CD4-positive, alpha-beta T cell treated with Interleukin-6 at 100 ng/mL for 8 hours (primary cell): ENCODE data around the gene AHNAK2.
"Not testable (repeated sequence)": the region's sequence is repeated elsewhere in the genome, so short reads cannot be mapped to it uniquely, and the experiment has no call there.

Source experiments
- DNase-seq: peaks from one replicate; pipeline ENCODE4 v3.0.0-alpha.2; 2020; ENCODE audit warnings: mixed read lengths, low spot score

AHNAK2 gene

GRCh38 chr14:104953097-104953496 is 25.1 kb downstream of the AHNAK2 start:
- no peak for DNase-seq

GRCh38 chr14:104951863-104952657 is 26.1 kb downstream of the AHNAK2 start:
- DNase-seq: not testable (repeated sequence)

- DNase-seq: not testable (repeated sequence)
These were observed 27.5 kb downstream of the AHNAK2 start for GRCh38 chr14:104950701-104951100.

DNA sequence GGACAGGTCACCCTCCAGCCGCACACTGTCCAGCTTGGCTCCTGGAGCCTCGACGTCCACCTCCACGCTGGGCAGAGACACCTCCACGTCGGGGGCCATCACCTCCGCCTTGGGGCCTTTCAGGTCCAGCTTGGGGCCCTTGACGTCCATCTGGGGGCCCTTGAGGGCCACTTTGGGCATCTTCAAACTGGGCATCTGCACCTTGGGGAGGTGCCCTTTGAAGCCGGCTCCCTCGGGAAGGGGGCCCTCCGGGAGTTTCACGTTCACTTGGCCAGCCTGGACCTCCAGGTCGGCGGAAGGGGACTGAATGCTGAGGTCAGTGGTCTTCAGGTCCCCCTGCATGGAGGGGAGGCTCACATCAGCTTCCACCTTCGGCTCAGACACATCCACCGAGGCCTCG is 28.2 kb downstream of the AHNAK2 start:
- no peak for DNase-seq

- DNase-seq: not testable (repeated sequence)
These were observed 28.7 kb downstream of the AHNAK2 start for GRCh38 chr14:104949406-104949955.

DNA sequence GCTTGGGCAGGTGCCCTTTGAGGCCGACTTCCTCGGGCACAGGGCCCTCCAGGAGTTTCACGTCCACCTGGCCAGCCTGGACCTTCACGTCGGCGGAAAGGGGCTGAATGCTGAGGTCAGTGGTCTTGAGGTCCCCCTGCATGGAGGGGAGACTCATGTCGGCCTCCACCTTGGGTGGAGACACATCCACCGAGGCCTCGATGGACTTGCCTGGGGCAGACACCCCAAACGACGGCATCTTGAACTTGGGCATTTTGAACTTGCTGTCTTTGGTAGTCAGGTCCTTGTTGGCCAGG is 29.5 kb downstream of the AHNAK2 start:
- DNase-seq: no peak

DNA sequence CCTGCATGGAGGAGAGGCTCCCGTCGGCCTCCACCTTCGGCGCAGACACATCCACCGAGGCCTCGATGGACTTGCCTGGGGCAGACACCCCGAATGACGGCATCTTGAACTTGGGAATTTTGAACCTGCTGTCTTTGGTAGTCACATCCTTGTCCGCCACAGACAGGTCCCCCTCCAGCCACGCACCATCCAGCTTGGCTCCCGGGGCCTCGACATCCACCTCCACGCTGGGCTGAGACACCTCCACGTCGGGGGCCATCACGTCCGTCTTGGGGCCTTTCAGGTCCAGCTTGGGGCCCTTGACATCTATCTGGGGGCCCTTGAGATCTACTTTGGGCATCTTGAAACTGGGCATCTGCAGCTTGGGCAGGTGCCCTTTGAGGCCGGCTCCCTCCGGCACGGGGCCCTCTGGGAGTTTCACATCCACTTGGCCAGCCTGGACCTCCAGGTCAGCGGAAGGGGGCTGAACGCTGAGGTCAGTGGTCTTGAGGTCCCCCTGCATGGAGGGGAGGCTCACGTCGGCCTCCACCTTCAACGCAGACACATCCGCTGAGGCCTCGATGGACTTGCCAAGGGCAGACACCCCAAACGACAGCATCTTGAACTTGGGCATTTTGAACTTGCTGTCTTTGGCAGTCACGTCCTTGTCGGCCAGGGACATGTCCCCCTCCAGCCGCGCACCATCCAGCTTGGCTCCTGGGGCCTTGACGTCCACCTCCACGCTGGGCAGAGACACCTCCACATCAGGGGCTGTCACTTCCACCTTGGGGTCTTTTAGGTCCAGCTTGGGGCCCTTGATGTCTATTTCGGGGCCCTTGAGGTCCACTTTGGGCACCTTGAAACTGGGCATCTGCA is 30.1 kb downstream of the AHNAK2 start:
- DNase-seq: not testable (repeated sequence)

DNA sequence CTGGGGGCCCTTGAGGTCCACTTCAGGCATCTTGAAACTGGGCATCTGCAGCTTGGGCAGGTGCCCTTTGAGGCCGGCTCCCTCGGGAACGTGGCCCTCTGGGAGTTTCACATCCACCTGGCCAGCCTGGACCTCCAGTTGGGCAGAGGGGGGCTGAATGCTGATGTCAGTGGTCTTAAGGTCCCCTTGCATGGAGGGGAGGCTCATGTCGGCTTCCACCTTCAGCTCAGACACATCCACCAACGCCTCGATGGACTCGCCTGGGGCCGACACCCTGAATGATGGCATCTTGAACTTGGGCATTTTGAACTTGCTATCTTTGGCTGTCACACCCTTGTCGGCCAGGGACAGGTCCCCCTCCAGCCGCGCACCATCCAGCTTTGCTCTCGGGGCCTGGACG is 31.0 kb downstream of the AHNAK2 start:
- DNase-seq: not testable (repeated sequence)

DNA sequence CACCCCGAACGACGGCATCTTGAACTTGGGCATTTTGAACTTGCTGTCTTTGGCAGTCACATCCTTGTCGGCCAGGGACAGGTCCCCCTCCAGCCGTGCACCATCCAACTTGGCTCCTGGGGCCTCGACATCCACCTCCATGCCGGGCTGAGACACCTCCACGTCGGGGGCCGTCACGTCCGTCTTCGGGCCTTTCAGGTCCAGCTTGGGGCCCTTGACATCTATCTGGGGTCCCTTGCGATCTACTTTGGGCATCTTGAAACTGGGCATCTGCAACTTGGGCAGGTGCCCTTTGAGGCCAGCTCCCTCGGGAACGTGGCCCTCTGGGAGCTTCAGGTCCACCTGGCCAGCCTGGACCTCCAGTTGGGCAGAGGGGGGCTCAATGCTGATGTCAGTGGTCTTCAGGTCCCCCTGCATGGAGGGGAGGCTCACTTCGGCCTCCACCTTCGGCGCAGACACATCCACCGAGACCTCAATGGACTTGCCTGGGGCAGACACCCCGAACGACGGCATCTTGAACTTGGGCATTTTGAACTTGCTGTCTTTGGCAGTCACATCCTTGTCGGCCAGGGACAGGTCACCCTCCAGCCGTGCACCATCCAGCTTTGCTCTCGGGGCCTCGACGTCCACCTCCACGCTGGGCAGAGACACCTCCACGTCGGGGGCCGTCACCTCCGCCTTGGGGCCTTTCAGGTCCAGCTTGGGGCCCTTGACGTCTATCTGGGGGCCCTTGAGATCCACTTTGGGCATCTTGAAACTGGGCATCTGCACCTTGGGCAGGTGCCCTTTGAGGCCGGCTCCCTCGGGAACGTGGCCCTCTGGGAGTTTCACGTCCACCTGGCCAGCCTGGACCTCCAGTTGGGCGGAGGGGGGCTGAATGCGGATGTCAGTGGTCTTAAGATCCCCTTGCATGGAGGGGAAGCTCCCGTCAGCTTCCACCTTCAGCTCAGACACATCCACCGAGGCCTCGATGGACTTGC is 31.9 kb downstream of the AHNAK2 start:
- not testable (repeated sequence) for DNase-seq

GRCh38 chr14:104945266-104945665 is 32.9 kb downstream of the AHNAK2 start:
- DNase-seq: not testable (repeated sequence)

GRCh38 chr14:104944436-104945205 is 33.6 kb downstream of the AHNAK2 start:
- not testable (repeated sequence) for DNase-seq

GRCh38 chr14:104944016-104944308 is 34.2 kb downstream of the AHNAK2 start:
- not testable (repeated sequence) for DNase-seq

DNA sequence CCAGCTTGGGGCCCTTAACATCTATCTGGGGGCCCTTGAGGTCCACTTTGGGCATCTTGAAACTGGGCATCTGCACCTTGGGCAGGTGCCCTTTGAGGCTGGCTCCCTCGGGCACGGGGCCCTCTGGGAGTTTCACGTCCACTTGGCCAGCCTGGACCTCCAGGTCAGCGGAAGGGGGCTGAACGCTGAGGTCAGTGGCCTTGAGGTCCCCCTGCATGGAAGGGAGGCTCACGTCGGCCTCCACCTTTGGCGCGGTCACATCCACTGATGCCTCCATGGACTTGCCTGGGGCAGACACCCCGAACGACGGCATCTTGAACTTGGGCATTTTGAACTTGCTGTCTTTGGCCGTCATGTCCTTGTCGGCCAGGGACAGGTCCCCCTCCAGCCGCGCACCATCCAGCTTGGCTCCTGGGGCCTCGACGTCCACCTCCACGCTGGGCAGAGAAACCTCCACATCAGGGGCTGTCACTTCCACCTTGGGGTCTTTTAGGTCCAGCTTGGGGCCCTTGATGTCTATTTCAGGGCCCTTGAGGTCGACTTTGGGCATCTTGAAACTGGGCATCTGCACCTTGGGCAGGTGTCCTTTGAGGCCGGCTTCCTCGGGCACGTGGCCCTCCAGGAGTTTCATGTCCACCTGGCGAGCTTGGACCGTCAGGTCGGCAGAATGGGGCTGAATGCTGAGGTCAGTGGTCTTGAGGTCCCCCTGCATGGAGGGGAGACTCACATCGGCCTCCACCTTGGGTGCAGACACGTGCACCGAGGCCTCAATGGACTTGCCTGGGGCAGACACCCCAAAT is 34.8 kb downstream of the AHNAK2 start:
- DNase-seq: not testable (repeated sequence)

DNA sequence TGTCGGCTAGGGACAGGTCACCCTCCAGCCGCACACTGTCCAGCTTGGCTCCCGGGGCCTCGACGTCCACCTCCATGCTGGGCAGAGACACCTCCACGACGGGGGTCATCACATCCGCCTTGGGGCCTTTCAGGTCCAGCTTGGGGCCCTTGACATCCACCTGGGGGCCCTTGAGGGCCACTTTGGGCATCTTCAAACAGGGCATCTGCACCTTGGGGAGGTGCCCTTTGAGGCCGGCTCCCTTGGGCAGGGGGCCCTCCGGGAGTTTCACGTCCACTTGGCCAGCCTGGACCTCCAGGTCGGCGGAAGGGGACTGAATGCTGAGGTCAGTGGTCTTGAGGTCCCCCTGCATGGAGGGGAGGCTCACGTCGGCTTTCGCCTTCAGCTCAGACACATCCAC is 35.6 kb downstream of the AHNAK2 start:
- no peak for DNase-seq

- no peak for DNase-seq
These were observed 36.4 kb downstream of the AHNAK2 start for GRCh38 chr14:104941508-104942365.

- no peak for DNase-seq
These were observed 37.5 kb downstream of the AHNAK2 start for GRCh38 chr14:104940526-104941150.

GRCh38 chr14:104939666-104940410 is 38.3 kb downstream of the AHNAK2 start:
- DNase-seq: no peak

- DNase-seq: no peak
These were observed 39.2 kb downstream of the AHNAK2 start for GRCh38 chr14:104938960-104939359.
